H9 (cell line): Measurements from ENCODE around the gene SELE. TPM values are rescaled to one million over a fixed set of nuclear protein-coding genes. Genes with fewer than 3 reads are reported as not detected.

Source experiments
- DNase-seq: peaks from one replicate; pipeline ENCODE4 v3.0.0-alpha.2; 2017
- H2AFZ ChIP-seq: one replicate; pipeline ENCODE4 v1.6.1; 2013; ENCODE audit warnings: mild to moderate bottlenecking, low read length, control low read depth, moderate library complexity
- H2AK5ac ChIP-seq: 2 replicates; pipeline ENCODE4 v1.6.1; 2013; ENCODE audit warnings: low read length, control low read depth, mixed read lengths; ENCODE audit not compliant: insufficient read length
- H2BK120ac ChIP-seq: one replicate; pipeline ENCODE4 v1.6.1; 2013; ENCODE audit warnings: low read depth, mild to moderate bottlenecking, low read length, control low read depth, inconsistent platforms; ENCODE audit not compliant: poor library complexity, severe bottlenecking
- H2BK12ac ChIP-seq: 2 replicates; pipeline ENCODE4 v1.6.1; 2013; ENCODE audit warnings: low read length, control low read depth, mixed read lengths, low read depth; ENCODE audit not compliant: insufficient read length
- H2BK15ac ChIP-seq: 2 replicates; pipeline ENCODE4 v1.6.1; 2013; ENCODE audit warnings: low read depth, low read length, control low read depth
- H2BK20ac ChIP-seq: one replicate; pipeline ENCODE4 v1.6.1; 2013; ENCODE audit warnings: low read depth, mild to moderate bottlenecking, low read length, control low read depth, inconsistent platforms; ENCODE audit not compliant: poor library complexity, severe bottlenecking
- H2BK5ac ChIP-seq: 2 replicates; pipeline ENCODE4 v1.6.1; 2013; ENCODE audit warnings: low read length, control low read depth, mixed read lengths; ENCODE audit not compliant: insufficient read length
- H3K14ac ChIP-seq: 2 replicates; pipeline ENCODE4 v1.6.1; 2013; ENCODE audit warnings: low read length, control low read depth; ENCODE audit not compliant: insufficient read depth
- H3K18ac ChIP-seq: 2 replicates; pipeline ENCODE4 v1.6.1; 2013; ENCODE audit warnings: low read depth, mild to moderate bottlenecking, mixed read lengths, low read length, control low read depth; ENCODE audit not compliant: insufficient read length
- H3K23ac ChIP-seq: 2 replicates; pipeline ENCODE4 v1.6.1; 2013; ENCODE audit warnings: low read length, control low read depth, mixed read lengths, low read depth; ENCODE audit not compliant: insufficient read length
- H3K23me2 ChIP-seq: 2 replicates; pipeline ENCODE4 v1.6.1; 2013; ENCODE audit warnings: low read depth, mild to moderate bottlenecking, mixed read lengths, low read length, control low read depth; ENCODE audit not compliant: insufficient read length, poor library complexity, severe bottlenecking
- H3K27ac ChIP-seq: 2 replicates; pipeline ENCODE4 v1.5.1; 2013; ENCODE audit warnings: low read length, control low read depth, mixed read lengths, low read depth; ENCODE audit not compliant: insufficient read length
- H3K27me3 ChIP-seq: 2 replicates; pipeline ENCODE4 v1.6.1; 2013; ENCODE audit warnings: low read length, control low read depth, inconsistent platforms; ENCODE audit not compliant: insufficient read depth
- H3K4ac ChIP-seq: 2 replicates; pipeline ENCODE4 v1.6.1; 2013; ENCODE audit warnings: low read depth, mild to moderate bottlenecking, control low read depth, inconsistent platforms, low read length, moderate library complexity
- H3K4me1 ChIP-seq: 2 replicates; pipeline ENCODE4 v1.6.1; 2013; ENCODE audit warnings: low read length, control low read depth, inconsistent platforms; ENCODE audit not compliant: insufficient read depth
- H3K4me2 ChIP-seq: 2 replicates; pipeline ENCODE4 v1.6.1; 2013; ENCODE audit warnings: low read length, control low read depth, mixed read lengths; ENCODE audit not compliant: insufficient read length, insufficient read depth
- H3K56ac ChIP-seq: 2 replicates; pipeline ENCODE4 v1.6.1; 2013; ENCODE audit warnings: low read depth, mild to moderate bottlenecking, mixed read lengths, low read length, control low read depth; ENCODE audit not compliant: insufficient read length
- H3K79me1 ChIP-seq: 2 replicates; pipeline ENCODE4 v1.6.1; 2013; ENCODE audit warnings: low read depth, mild to moderate bottlenecking, moderate library complexity, low read length, control low read depth, inconsistent platforms; ENCODE audit not compliant: insufficient read depth, poor library complexity, severe bottlenecking
- H3K79me2 ChIP-seq: 2 replicates; pipeline ENCODE4 v1.6.1; 2013; ENCODE audit warnings: low read length, control low read depth, inconsistent platforms; ENCODE audit not compliant: insufficient read depth
- H3K9ac ChIP-seq: 2 replicates; pipeline ENCODE4 v1.6.1; 2013; ENCODE audit warnings: low read length, control low read depth, mixed read lengths; ENCODE audit not compliant: insufficient read length; ENCODE audit errors: extremely low read depth
- H3K9me3 ChIP-seq: one replicate; pipeline ENCODE4 v1.6.1; 2013; ENCODE audit warnings: low read depth, low read length, inconsistent platforms; ENCODE audit not compliant: control insufficient read depth
- H3T11ph ChIP-seq: one replicate; pipeline ENCODE4 v1.6.1; 2013; ENCODE audit warnings: mild to moderate bottlenecking, low read length, control low read depth, inconsistent platforms
- H4K20me1 ChIP-seq: one replicate; pipeline ENCODE4 v1.6.1; 2013; ENCODE audit not compliant: control insufficient read depth, insufficient read length, insufficient read depth
- H4K5ac ChIP-seq: 2 replicates; pipeline ENCODE4 v1.6.1; 2013; ENCODE audit warnings: low read depth, mild to moderate bottlenecking, mixed read lengths, low read length, control low read depth; ENCODE audit not compliant: insufficient read length
- H4K8ac ChIP-seq: replicated peaks from 2 replicates; pipeline ENCODE4 v1.6.1; 2013; ENCODE audit warnings: low read length, control low read depth, mixed read lengths, low read depth; ENCODE audit not compliant: insufficient read length
- H4K91ac ChIP-seq: 2 replicates; pipeline ENCODE4 v1.6.1; 2013; ENCODE audit warnings: low read depth, mild to moderate bottlenecking, moderate library complexity, mixed read lengths, low read length, control low read depth; ENCODE audit not compliant: insufficient read length
- H3K27ac Mint-ChIP-seq, 3 experiments: 2 replicates in 2 of 3; 3 replicates in 1 of 3; pipeline ENCODE4 v1.8.0; 2020 to 2021; ENCODE audit warnings: mixed read lengths in 3 of 3, mild to moderate bottlenecking in 1 of 3, moderate library complexity in 1 of 3
- H3K27me3 Mint-ChIP-seq: 2 replicates; pipeline ENCODE4 v1.8.0; 2021; ENCODE audit warnings: low read depth, mild to moderate bottlenecking, moderate library complexity, mixed read lengths
- H3K36me3 Mint-ChIP-seq, 3 experiments: 2 replicates in 2 of 3; 3 replicates in 1 of 3; pipeline ENCODE4 v1.8.0; 2020 to 2021; ENCODE audit warnings: low read depth in 3 of 3, mixed read lengths in 3 of 3; ENCODE audit not compliant: insufficient read depth in 1 of 3
- H3K4me1 Mint-ChIP-seq, 2 experiments: 2 replicates each; pipeline ENCODE4 v1.8.0; 2020; ENCODE audit warnings: mixed read lengths in 2 of 2
- H3K4me3 Mint-ChIP-seq, 2 experiments: 2 replicates in 1 of 2; 3 replicates in 1 of 2; pipeline ENCODE4 v1.8.0; 2020 to 2021; ENCODE audit warnings: mild to moderate bottlenecking in 2 of 2, mixed read lengths in 2 of 2, moderate library complexity in 1 of 2
- H3K9me3 Mint-ChIP-seq, 2 experiments: 2 replicates in 1 of 2; 3 replicates in 1 of 2; pipeline ENCODE4 v1.8.0; 2020; ENCODE audit warnings: mild to moderate bottlenecking in 2 of 2, mixed read lengths in 2 of 2, moderate library complexity in 1 of 2
- WGBS: extraction: QIAGEN DNeasy Blood & Tissue Kit; methylation state at CpG from one replicate; pipeline ENCODE4 v1.1.7; 2013; ENCODE audit warnings: missing lambda C conversion rate, low lambda C conversion rate, mixed read lengths; ENCODE audit not compliant: insufficient read length; ENCODE audit errors: extremely low coverage; 5-methylcytosine and 5-hydroxymethylcytosine counted together
- total RNA-seq: library from RNA; stranded (reverse); gene quantifications from 2 replicates; pipeline ENCODE4 v1.2.1, GENCODE V29; 2021
- TF ChIP-seq, protein P1 (sequence below): fragments of 200-600 bp; sonication (generic); conservative IDR thresholded peaks from 3 replicates; pipeline ENCODE4 v1.8.0; 2021; ENCODE audit warnings: antibody characterized with exemption, mild to moderate bottlenecking

SELE gene
- total RNA-seq, 1 experiment from 2014 or later: not detected

DNA sequence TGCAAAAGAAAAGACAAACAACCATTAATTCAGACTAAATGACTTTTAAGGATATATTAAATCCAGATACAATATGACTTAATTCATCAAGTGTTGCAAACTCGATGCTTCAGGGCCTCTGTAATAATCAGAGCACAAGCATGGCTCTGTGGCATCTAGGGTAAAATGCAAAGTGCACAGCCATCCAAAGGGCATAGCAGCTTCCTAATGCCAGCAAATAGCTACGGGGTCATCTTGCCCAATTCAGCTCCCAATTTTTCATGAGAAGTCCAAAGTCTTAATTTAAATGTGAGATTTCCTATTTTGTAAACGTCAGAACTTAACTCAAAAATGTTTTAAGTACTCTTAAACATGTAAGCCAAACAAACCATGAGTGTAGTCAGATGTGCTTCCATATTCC, 7.9 kb downstream of the SELE start:
- H4K5ac ChIP-seq: no peak overlapping the region
- H3K9ac ChIP-seq: no peak overlapping the region
- H4K91ac ChIP-seq: no peak overlapping the region
- H2BK20ac ChIP-seq: no peak overlapping the region
- no peak overlapping the region for H3T11ph ChIP-seq
- H2BK12ac ChIP-seq: no peak overlapping the region
- H2BK120ac ChIP-seq: no peak overlapping the region
- no peak overlapping the region for H3K14ac ChIP-seq
- H2AK5ac ChIP-seq: no peak overlapping the region
- H3K18ac ChIP-seq: no peak overlapping the region
- no peak overlapping the region for H3K4me2 ChIP-seq
- H3K56ac ChIP-seq: no peak overlapping the region
- H3K23me2 ChIP-seq: no peaks in the 10 kb centered on the region
- no peaks in the 10 kb centered on the region for H4K20me1 ChIP-seq
- H2BK15ac ChIP-seq: no peak overlapping the region
- no peak overlapping the region for H3K4me3 Mint-ChIP-seq
- no peak overlapping the region for H4K8ac ChIP-seq
- H3K79me1 ChIP-seq: no peaks in the 10 kb centered on the region
- no peaks in the 10 kb centered on the region; a peak in 1 of 5 replicates for H3K9me3 Mint-ChIP-seq
- no peaks in the 10 kb centered on the region for H3K36me3 Mint-ChIP-seq
- no CpG with 5 or more reads among the region's 3 CpGs for WGBS
- H3K27me3 Mint-ChIP-seq: no peaks in the 10 kb centered on the region
- H3K23ac ChIP-seq: no peak overlapping the region
- no peak overlapping the region for H3K27ac ChIP-seq
- TF ChIP-seq, protein P1, sequence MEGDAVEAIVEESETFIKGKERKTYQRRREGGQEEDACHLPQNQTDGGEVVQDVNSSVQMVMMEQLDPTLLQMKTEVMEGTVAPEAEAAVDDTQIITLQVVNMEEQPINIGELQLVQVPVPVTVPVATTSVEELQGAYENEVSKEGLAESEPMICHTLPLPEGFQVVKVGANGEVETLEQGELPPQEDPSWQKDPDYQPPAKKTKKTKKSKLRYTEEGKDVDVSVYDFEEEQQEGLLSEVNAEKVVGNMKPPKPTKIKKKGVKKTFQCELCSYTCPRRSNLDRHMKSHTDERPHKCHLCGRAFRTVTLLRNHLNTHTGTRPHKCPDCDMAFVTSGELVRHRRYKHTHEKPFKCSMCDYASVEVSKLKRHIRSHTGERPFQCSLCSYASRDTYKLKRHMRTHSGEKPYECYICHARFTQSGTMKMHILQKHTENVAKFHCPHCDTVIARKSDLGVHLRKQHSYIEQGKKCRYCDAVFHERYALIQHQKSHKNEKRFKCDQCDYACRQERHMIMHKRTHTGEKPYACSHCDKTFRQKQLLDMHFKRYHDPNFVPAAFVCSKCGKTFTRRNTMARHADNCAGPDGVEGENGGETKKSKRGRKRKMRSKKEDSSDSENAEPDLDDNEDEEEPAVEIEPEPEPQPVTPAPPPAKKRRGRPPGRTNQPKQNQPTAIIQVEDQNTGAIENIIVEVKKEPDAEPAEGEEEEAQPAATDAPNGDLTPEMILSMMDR: no peak
- H3K4ac ChIP-seq: no peak overlapping the region
- H2BK5ac ChIP-seq: no peak overlapping the region
- DNase-seq: no peak
- no peaks in the 10 kb centered on the region for H3K4me1 ChIP-seq
- no peaks in the 10 kb centered on the region for H3K4me1 Mint-ChIP-seq
- 0 out of 2 replicates have a peak, but pooled peaks cover 2% of the 10 kb centered on the region for H3K27me3 ChIP-seq
- no peak overlapping the region for H3K27ac Mint-ChIP-seq
- no peaks in the 10 kb centered on the region for H3K79me2 ChIP-seq
- H3K9me3 ChIP-seq: no peaks in the 10 kb centered on the region
- no peak overlapping the region for H2AFZ ChIP-seq
